GM19099 (cell line): Measurements from ENCODE around the gene METTL18.

Experiments used
- POLR2A ChIP-seq: IDR thresholded peaks from 3 replicates; pipeline ENCODE4 v1.6.1; 2011; ENCODE audit warnings: low read depth; ENCODE audit not compliant: insufficient read length; ENCODE audit errors: extremely low read depth

METTL18 gene

DNA sequence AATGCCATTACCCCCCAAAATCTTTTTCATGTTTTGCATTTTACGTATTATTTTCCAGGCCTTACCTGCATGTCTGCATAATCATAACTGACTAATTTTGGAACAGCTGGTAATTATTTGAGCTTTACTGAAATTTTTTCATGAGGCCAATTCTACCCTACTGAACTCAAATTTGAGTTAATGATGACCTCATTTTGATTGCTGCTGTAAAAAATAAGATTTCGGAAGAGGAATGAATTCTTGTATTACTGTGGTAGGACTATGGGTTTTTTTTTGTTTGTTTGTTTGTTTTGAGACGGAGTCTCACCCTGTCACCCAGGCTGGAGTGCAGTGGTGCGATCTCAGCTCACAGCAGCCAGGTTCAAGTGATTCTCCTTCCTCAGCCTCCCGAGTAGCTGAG lies 2.6 kb upstream of the METTL18 start:
- TF ChIP-seq POLR2A = no peak

DNA sequence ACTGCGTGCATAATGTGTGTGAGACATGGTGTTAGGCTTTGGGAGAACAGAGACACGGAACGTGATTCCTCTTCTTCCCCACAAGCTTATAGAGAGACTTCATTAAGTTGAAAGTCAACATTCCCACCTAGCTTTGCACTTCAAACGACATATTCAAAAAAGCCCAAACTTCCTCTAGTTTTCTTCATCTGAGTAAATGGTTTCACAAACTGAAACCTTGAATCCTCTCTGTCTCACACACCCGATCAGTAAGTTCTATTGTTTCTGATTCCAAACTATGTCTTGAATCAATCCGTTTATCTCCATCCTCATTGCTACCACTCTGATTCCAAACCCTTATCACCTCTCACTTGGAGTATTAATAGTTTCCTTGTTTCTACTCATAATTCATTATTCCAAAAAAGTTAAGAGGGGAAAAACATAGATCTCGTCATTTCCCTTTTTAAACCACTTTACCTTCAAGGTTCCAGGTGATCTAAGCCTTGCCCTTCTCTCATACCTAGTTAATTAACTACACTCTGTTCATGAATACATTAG lies 1.6 kb upstream of the METTL18 start:
- TF ChIP-seq POLR2A = no peak

DNA sequence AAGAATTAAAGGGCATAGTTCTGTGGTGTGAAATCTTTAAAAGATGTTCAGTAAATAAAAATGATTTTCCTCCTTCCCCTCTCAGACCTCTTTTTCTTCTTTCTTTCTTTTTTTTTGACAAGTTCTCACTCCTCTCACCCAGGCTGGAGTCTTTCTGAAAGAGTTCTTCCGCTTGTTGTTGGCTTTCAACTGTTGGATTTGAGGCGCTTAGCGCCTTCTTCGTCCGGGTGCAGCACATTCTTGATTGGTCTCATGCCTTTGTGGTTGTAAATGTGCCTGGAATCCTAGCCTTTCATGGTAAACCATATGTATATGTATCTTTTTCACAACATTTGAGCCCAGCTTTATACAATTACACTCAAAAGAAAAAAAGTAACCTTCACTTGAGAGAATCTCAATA lies 980 bp upstream of the METTL18 start:
- TF ChIP-seq POLR2A = no peak

DNA sequence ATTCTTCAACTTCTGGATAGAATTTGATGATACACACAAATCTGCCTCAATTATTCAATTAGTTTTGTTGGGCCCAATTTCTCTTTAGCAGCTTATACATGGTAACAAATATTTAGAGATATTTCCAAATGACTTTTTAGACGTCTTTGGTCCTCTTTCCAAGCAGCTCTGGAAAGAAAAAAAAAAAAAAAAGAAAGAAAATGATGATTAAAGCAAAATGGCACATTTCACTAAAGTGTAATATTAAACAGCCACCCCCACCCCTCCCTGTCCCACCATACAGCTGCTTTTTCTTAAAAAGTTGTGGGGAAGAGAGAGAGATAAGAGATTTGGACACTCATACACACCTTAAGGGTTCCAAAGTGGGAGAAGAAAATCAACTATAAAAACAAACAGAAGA lies 977 bp downstream of the METTL18 start:
- TF ChIP-seq POLR2A = no peak

GRCh38 chr1:169788402-169788801 lies 6.3 kb downstream of the METTL18 start:
- TF ChIP-seq POLR2A = no peak

GRCh38 chr1:169786974-169787373 lies 7.7 kb downstream of the METTL18 start:
- no peak for TF ChIP-seq POLR2A

DNA sequence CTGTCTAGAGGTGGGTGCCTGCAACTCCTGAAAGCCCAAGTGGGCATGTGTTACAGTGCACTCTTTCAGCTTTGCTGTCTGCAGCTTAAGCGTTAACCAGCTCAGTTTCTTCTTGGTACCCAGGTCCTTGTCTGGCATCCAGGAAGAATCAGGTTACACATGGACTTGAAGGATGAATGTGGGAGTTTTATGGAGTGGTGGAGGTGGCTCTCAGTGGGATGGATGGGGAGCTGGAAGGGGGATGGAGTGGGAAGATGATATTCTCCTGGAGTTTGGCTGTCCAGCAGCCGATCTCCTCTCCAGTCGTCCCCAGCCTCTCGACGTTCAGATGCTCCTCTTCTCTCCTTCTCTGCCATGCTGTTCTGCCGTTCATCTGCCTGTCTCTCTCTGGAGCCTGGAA lies 9.4 kb downstream of the METTL18 start:
- TF ChIP-seq POLR2A = no peak

DNA sequence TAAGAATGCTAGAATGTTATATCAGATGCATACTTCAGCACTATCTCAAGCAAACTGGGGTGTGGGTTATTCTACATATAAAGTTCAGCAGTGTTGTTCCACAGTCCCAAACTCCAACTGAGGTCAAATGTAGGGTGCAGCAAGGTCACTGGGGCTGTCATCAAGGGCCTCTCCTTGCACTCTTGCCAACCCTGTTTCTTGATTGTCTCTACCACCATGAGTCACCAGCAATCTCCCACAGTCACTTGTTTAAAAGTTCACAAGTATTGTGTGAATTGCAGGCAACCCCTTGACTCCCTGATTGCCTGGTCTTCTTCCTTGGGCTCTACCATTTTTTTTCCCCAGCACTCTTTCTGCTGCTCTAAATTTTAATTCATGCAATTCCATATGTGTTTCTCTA lies 10.6 kb downstream of the METTL18 start:
- no peak for TF ChIP-seq POLR2A

- no peak for TF ChIP-seq POLR2A
These were observed 12.1 kb downstream of the METTL18 start for GRCh38 chr1:169782596-169782995.

DNA sequence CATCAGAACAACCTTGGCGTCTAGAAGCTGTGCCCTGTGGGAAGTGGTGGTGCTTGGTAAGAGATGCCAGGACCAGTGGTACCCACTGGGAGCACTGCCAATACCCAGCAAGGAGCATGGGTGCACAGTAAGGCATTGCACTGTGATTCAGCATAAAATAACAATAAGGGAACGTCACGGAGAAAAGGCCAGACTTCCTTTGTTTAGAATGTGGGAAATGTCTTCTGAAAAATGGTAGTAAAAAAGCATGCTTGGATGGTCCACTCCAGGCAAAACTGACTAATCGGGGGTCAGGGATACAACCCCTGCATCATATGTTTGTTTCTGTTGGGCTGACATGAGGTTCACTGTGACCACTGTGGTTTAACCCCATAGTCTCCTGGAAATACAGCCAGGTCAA lies 14.7 kb downstream of the METTL18 start:
- TF ChIP-seq POLR2A = no peak

GRCh38 chr1:169779150-169779549 lies 15.6 kb downstream of the METTL18 start:
- TF ChIP-seq POLR2A = no peak

GRCh38 chr1:169776440-169776839 lies 18.3 kb downstream of the METTL18 start:
- no peak for TF ChIP-seq POLR2A

DNA sequence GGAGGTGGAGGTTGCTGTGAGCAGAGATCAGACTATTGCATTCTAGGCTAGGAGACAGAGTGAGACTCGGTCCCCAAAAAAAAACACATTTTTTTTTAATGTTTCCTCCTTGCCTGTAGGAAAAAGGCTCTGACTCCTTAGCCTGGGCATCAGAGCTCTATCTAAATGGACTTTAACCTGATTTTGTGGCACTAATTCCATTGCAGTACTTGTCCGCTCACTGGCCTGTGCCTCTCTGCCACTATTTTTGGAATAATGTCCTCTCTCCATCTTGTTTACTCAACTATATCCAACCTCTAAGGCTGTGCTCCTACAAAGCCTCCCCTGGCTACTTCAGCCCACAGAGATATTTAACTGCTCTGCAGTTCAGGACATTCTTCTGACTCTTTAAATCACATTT lies 26.5 kb downstream of the METTL18 start:
- TF ChIP-seq POLR2A = no peak

- TF ChIP-seq POLR2A = no peak
These were observed 29.0 kb downstream of the METTL18 start for GRCh38 chr1:169765580-169766331.

DNA sequence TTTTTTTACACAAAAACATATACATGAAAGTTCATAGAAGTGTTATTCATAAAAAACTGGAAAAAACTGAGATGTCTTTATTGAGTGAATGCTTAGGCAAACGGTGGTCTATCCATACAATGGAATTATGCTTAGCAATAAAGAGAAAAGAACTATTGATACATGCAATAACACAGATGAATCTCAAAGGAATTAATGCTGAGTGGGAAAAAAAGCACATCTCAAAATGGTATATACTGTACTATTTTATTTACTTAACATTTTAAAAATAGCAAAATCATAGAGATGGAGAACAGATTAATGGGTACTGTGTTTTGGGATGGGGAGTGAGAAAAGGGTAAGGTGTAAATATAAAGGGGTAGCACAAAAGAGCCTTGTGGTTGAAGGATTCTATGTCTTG lies 29.8 kb downstream of the METTL18 start:
- TF ChIP-seq POLR2A = no peak

DNA sequence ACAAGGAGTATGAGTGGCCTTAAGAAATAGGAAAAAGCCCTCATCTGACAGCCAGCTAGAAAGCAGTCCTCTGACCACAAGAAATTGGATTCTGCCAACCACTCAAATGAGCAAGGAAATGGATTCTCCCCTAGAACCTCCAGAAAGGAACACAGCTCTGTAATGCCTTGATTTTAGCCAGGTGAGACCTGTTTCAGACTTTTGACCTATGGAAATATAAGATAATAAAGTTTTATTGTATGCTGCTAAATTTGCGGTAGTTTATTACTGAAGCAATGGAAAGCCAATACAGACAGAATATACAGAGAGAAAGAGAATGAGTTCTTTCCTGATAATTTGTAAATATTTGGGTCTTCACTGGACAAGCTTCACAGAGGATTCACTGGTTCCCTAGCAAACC lies 32.0 kb downstream of the METTL18 start:
- TF ChIP-seq POLR2A = no peak

- TF ChIP-seq POLR2A = no peak
These were observed 35.7 kb downstream of the METTL18 start for GRCh38 chr1:169759038-169759437.
